ENCODE data around the gene MS4A6E. TPM values are rescaled to one million over a fixed set of nuclear protein-coding genes. Genes with fewer than 3 reads are reported as not detected.
"Not testable (repeated sequence)": the region's sequence is repeated elsewhere in the genome, so short reads cannot be mapped to it uniquely, and the experiment has no call there.

MS4A6E gene, protein sequence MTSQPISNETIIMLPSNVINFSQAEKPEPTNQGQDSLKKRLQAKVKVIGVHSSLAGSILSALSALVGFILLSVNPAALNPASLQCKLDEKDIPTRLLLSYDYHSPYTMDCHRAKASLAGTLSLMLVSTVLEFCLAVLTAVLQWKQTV
- not detected for total RNA-seq

DNA sequence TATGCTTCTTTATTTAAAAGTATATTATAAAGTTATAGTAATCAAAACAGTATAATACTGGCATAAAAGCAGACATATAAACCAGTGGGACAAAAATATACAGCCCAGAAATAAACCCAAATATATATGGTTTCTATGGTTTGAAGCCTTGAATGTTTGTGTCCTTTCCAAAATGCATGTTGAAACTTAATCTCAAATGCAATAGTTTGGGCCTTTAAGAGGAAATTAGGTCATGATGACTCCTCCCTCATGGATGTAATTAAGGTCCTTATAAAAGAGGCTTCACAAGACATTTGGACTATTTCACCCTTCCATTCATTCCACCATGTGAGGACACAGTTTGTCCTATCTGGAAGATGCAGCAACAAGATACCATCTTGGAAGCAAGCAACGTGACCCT lies at the start of gene MS4A6E:
MS4A6E (plus strand) TSS at position 301 of the 400 bp plus-strand sequence. CDS start 7,641 bp downstream, outside the sequence.
- Histone ChIP-seq H3K27me3 (no peaks in the 10 kb centered on the region), H3K4me3 (no peak within 1 kb of the TSS), H3K36me3 (no peaks in the 10 kb centered on the region), H3K9me3 (peaks cover 15% of the 10 kb centered on the region), H3K27ac (no peak within 1 kb of the TSS), H3K4me1 (no peaks in the 10 kb centered on the region)
- WGBS: 38% methylated on average over 1 of the region's 1 CpG
- DNase-seq (ENCODE audit: low spot score in 2 of 2): no peak
- TF ChIP-seq POLR2A (IDR thresholded peaks at IDR 0.05): no peak

DNA sequence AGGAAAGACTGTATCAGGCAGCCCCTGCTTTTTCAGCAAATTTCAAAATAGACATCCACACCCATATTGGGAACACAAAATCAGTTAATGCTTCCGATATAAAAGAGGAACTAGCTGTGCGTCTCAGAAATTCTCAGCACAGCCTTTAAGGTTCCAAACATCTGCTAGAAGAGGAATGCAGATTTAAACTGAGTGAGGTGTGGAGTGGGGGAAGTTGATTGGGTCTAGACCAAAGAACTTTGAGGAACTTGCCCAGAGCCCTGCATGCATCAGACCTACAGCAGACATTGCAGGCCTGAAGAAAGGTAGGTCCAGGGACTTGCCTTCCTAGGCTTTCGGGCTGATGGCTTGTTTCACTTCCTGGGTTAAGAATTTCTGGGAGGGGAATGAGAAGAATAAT lies 46.6 kb upstream of the MS4A6E start, which contains the start of gene MS4A4A:
MS4A4A (plus strand) TSS at position 255 of the 400 bp plus-strand sequence; CDS start at position 265, 10 bp downstream.
- 86% methylated on average over 3 of the region's 3 CpGs for WGBS
- peak within 1 kb of the TSS; percentile 33 for H3K27ac ChIP-seq
- peak within 1 kb of the TSS; percentile 24 for H3K4me3 ChIP-seq

DNA sequence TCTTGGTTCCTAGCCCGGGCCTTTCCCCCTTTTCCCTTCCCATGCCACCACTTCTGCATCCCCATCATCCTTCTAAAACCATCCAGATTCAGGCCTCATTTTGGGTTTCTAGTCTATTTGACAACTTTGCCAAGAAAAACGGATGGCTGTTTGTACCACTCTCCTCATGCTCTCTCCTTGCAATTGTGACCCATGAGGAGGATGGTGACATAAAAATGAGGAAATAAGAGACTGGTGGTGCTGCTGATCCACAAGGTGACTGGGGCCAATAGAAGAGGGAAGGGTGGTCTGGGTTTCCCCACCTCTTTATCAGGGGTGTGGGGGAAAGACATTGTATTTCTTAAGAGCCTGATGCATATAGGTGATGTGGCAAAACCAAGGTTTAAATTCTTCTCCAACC lies 45.6 kb upstream of the MS4A6E start:
- H3K4me3 ChIP-seq: peak overlapping the region; percentile 24
- H3K36me3 ChIP-seq: no peaks in the 10 kb centered on the region
- TF ChIP-seq POLR2AphosphoS5 (IDR thresholded peaks at IDR 0.05): no peak
- no peak for TF ChIP-seq POLR2A (IDR thresholded peaks at IDR 0.05)
- TF ChIP-seq EP300 (IDR thresholded peaks at IDR 0.05): no peak
- 38% methylated on average over 2 of the region's 2 CpGs for WGBS
- peak overlapping the region; percentile 33 for H3K27ac ChIP-seq
- DNase-seq (ENCODE audit: low spot score in 2 of 2): no peak
- H3K27me3 ChIP-seq: no peaks in the 10 kb centered on the region
- no peaks in the 10 kb centered on the region for H3K9me3 ChIP-seq
- H3K4me1 ChIP-seq: no peaks in the 10 kb centered on the region

More for the DNA sequence above, 46.6 kb upstream of the MS4A6E start, which contains the start of gene MS4A4A:
- Histone ChIP-seq H3K9me3 (no peaks in the 10 kb centered on the region), H3K36me3 (no peaks in the 10 kb centered on the region), H3K4me1 (no peaks in the 10 kb centered on the region), H3K27me3 (no peaks in the 10 kb centered on the region)
- DNase-seq (ENCODE audit: low spot score in 2 of 2): no peak
- no peak for TF ChIP-seq EP300 (IDR thresholded peaks at IDR 0.05)
- TF ChIP-seq POLR2A (IDR thresholded peaks at IDR 0.05): no peak
- TF ChIP-seq, protein P1, sequence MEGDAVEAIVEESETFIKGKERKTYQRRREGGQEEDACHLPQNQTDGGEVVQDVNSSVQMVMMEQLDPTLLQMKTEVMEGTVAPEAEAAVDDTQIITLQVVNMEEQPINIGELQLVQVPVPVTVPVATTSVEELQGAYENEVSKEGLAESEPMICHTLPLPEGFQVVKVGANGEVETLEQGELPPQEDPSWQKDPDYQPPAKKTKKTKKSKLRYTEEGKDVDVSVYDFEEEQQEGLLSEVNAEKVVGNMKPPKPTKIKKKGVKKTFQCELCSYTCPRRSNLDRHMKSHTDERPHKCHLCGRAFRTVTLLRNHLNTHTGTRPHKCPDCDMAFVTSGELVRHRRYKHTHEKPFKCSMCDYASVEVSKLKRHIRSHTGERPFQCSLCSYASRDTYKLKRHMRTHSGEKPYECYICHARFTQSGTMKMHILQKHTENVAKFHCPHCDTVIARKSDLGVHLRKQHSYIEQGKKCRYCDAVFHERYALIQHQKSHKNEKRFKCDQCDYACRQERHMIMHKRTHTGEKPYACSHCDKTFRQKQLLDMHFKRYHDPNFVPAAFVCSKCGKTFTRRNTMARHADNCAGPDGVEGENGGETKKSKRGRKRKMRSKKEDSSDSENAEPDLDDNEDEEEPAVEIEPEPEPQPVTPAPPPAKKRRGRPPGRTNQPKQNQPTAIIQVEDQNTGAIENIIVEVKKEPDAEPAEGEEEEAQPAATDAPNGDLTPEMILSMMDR (IDR thresholded peaks at IDR 0.05): no peak
- TF ChIP-seq POLR2AphosphoS5 (IDR thresholded peaks at IDR 0.05): no peak

DNA sequence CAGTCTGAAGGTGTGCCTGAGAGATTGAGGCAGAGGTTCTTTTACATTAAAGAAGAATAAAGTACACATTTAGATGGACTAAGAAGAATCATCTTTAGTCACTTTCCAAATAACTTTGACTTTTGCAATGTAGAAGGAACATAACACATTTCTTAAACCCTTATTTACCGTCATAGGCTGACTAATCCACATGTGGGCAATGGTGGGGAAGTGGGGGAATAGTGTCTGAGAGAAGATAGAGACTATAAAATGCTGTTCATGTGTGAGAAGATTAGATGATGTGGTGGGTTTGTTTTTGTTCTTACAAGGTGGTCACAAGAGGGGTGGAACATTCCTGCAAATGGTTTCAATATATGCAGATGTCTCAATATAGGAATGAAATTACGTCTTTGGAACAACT lies 44.8 kb upstream of the MS4A6E start:
- H3K4me3 ChIP-seq: no peak overlapping the region
- no peaks in the 10 kb centered on the region for H3K27me3 ChIP-seq
- no peaks in the 10 kb centered on the region for H3K36me3 ChIP-seq
- no peaks in the 10 kb centered on the region for H3K9me3 ChIP-seq
- no peak overlapping the region for H3K27ac ChIP-seq
- no peak for DNase-seq (ENCODE audit: low spot score in 2 of 2)
- WGBS: 76% methylated on average over 2 of the region's 2 CpGs
- H3K4me1 ChIP-seq: no peaks in the 10 kb centered on the region
- TF ChIP-seq EP300 (IDR thresholded peaks at IDR 0.05) (no peak), POLR2A (IDR thresholded peaks at IDR 0.05) (no peak), POLR2AphosphoS5 (IDR thresholded peaks at IDR 0.05) (no peak)
- TF ChIP-seq, protein P1 (IDR thresholded peaks at IDR 0.05): no peak

DNA sequence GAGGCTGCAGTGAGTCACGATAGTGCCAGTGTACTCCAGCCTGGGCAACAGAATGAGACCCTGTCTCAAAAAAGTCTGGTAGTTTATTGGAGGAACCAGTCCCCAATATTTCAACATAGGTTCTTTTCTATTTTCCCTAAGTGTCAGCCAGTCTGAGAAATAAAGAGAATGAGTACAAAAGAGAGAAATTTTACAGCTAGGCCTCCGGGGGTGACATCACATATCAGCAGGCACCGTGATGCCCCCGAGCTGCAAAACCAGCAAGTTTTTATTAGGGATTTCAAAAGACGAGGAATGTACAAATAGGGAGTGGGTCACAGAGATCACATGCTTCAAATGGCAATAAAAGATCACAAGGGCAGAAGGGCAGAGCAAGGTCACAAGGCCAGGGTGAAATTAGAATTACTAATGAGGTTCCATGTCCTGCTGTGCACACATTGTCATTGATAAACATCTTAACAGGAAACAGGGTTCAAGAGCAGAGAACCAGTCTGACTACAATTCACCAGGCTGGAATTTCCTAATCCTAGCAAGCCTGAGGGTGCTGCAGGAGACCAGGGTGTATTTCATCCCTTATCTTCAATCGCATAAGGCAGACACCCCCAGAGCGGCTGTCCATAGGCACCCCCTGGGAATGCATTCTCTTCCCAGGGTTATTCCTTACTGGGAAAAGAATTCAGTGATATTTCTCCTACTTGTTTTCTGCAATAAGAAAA lies 41.5 kb upstream of the MS4A6E start:
- not testable (repeated sequence) for H3K9me3 ChIP-seq; H3K27ac ChIP-seq; DNase-seq (ENCODE audit: low spot score in 2 of 2); H3K27me3 ChIP-seq; H3K4me1 ChIP-seq; H3K36me3 ChIP-seq; H3K4me3 ChIP-seq
- WGBS: 45% methylated on average over 7 of the region's 7 CpGs

DNA sequence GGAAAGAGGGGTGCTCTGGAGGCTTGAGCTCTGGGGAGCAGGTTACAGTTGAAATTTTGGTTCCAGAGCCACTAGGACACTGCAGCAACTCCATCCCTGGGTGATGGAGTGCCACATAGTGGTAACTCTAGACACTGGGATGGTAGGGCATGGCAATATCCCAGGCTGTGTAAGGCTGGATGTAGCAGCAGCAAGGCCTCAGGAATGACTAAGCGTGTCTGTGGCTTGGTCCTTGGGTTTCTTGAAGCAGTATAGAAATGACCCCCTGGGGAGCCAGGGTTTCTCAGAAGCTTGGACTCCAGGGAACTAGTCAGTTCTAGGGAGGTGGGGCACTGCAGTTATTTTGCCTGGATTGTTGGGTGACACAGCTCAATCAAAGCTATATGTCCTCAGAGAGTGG lies 38.5 kb upstream of the MS4A6E start:
- 100% methylated on average over 1 of the region's 1 CpG for WGBS
- no peaks in the 10 kb centered on the region for H3K27me3 ChIP-seq
- H3K27ac ChIP-seq: no peak overlapping the region
- no peak overlapping the region for H3K4me3 ChIP-seq
- TF ChIP-seq POLR2A (IDR thresholded peaks at IDR 0.05): no peak
- no peak for TF ChIP-seq EP300 (IDR thresholded peaks at IDR 0.05)
- TF ChIP-seq, protein P1 (IDR thresholded peaks at IDR 0.05): no peak
- H3K4me1 ChIP-seq: no peaks in the 10 kb centered on the region
- no peaks in the 10 kb centered on the region for H3K36me3 ChIP-seq
- H3K9me3 ChIP-seq: peaks cover 3% of the 10 kb centered on the region
- no peak for DNase-seq (ENCODE audit: low spot score in 2 of 2)

Measured in suprapubic skin (tissue), 4 donors.